Stimulated activated CD4-positive, alpha-beta T cell treated with anti-CD3 and anti-CD28 coated beads, Interleukin-1b, Interleukin-23, amount 100 ng/mL, for 24 hours (primary cell): ENCODE data around the gene FETUB.

Experiments used
- DNase-seq, 4 experiments: peaks; one replicate each; pipeline ENCODE4 v3.0.0-alpha.2; 2020; ENCODE audit warnings: low read depth in 4 of 4, low spot score in 1 of 4

The FETUB gene

GRCh38 chr3:186635532-186635931, 4.7 kb upstream of the FETUB start:
- no peak for DNase-seq

GRCh38 chr3:186636536-186636935, 3.7 kb upstream of the FETUB start:
- no peak for DNase-seq

- DNase-seq: no peak
Measured at GRCh38 chr3:186637686-186638085, 2.5 kb upstream of the FETUB start.

GRCh38 chr3:186638259-186638658, 1.9 kb upstream of the FETUB start:
- no peak for DNase-seq

GRCh38 chr3:186640473-186640818, 247 bp downstream of the FETUB start:
- no peak for DNase-seq

- DNase-seq: no peak
Measured at GRCh38 chr3:186640929-186641328, 730 bp downstream of the FETUB start.

GRCh38 chr3:186642014-186642413, 1.8 kb downstream of the FETUB start:
- DNase-seq: no peak

- DNase-seq: peak in 1 of 4 experiments; percentile 2
Measured at GRCh38 chr3:186643493-186643892, 3.3 kb downstream of the FETUB start.

GRCh38 chr3:186644683-186645082, 4.5 kb downstream of the FETUB start:
- DNase-seq: no peak

GRCh38 chr3:186646106-186646505, 5.9 kb downstream of the FETUB start:
- DNase-seq: no peak

GRCh38 chr3:186646841-186647240, 6.6 kb downstream of the FETUB start:
- DNase-seq: no peak

- no peak for DNase-seq
Measured at GRCh38 chr3:186648851-186649250, 8.7 kb downstream of the FETUB start.

- no peak for DNase-seq
Measured at GRCh38 chr3:186651678-186652215, 11.5 kb downstream of the FETUB start.

GRCh38 chr3:186653080-186653707, 13.0 kb downstream of the FETUB start:
- no peak for DNase-seq

- no peak for DNase-seq
Measured at GRCh38 chr3:186653984-186654383, 13.8 kb downstream of the FETUB start.

GRCh38 chr3:186663361-186664118, 23.3 kb downstream of the FETUB start:
- DNase-seq: no peak

- no peak for DNase-seq
Measured at GRCh38 chr3:186664119-186664495, 23.9 kb downstream of the FETUB start.

- DNase-seq: no peak
Measured at GRCh38 chr3:186664506-186664905, 24.3 kb downstream of the FETUB start.

GRCh38 chr3:186665625-186666188, 25.5 kb downstream of the FETUB start, which contains the start of gene HRG:
TSS of gene HRG (plus strand) at chr3:186666014. CDS start at chr3:186666032, 18 bp downstream.
- no peak for DNase-seq

- no peak for DNase-seq
Measured at GRCh38 chr3:186668426-186668825, 28.2 kb downstream of the FETUB start.

GRCh38 chr3:186669378-186670084, 29.3 kb downstream of the FETUB start:
- DNase-seq: no peak

GRCh38 chr3:186670155-186670554, 30.0 kb downstream of the FETUB start:
- no peak for DNase-seq
